ENCODE measurements around the gene CDR2L.
"Not testable (repeated sequence)": the region's sequence is repeated elsewhere in the genome, so short reads cannot be mapped to it uniquely, and the experiment has no call there.

Gene CDR2L

GRCh38 chr17:75001915-75002843, 14.7 kb downstream of the CDR2L start:
- Histone ChIP-seq H3K27ac (no peak overlapping the region), H3K4me3 (ENCODE audit: low read depth in 1 of 2, low read length in 1 of 2) (no peak overlapping the region), H3K9me3 (no peaks in the 10 kb centered on the region), H3K4me1 (ENCODE audit: control insufficient read depth in 1 of 2, insufficient read depth in 1 of 2, low read depth in 1 of 2, low read length in 1 of 2) (peaks cover 7 to 11% of the 10 kb centered on the region in 2 experiments), H3K27me3 (no peaks in the 10 kb centered on the region), H3K36me3 (no peaks in the 10 kb centered on the region)
- TF ChIP-seq CTCF (IDR thresholded peaks at IDR 0.05) = no peak

- H3K9me3 ChIP-seq = no peaks in the 10 kb centered on the region
- H3K4me1 ChIP-seq (ENCODE audit: control insufficient read depth in 1 of 2, insufficient read depth in 1 of 2, low read depth in 1 of 2, low read length in 1 of 2) = peaks cover 7 to 11% of the 10 kb centered on the region in 2 experiments
- no peaks in the 10 kb centered on the region for H3K27me3 ChIP-seq
- TF ChIP-seq CTCF (IDR thresholded peaks at IDR 0.05) = no peak
- no peaks in the 10 kb centered on the region for H3K36me3 ChIP-seq
- H3K4me3 ChIP-seq (ENCODE audit: low read depth in 1 of 2, low read length in 1 of 2) = no peak overlapping the region
- no peak overlapping the region for H3K27ac ChIP-seq
These were observed 15.9 kb downstream of the CDR2L start for GRCh38 chr17:75003070-75003956.

- no peak overlapping the region for H3K27ac ChIP-seq
- peaks cover 7 to 11% of the 10 kb centered on the region in 2 experiments for H3K4me1 ChIP-seq (ENCODE audit: control insufficient read depth in 1 of 2, insufficient read depth in 1 of 2, low read depth in 1 of 2, low read length in 1 of 2)
- H3K9me3 ChIP-seq = no peaks in the 10 kb centered on the region
- H3K4me3 ChIP-seq (ENCODE audit: low read depth in 1 of 2, low read length in 1 of 2) = no peak overlapping the region
- no peaks in the 10 kb centered on the region for H3K27me3 ChIP-seq
- no peaks in the 10 kb centered on the region for H3K36me3 ChIP-seq
- no peak for TF ChIP-seq CTCF (IDR thresholded peaks at IDR 0.05)
These were observed 16.5 kb downstream of the CDR2L start for GRCh38 chr17:75003957-75004355.

GRCh38 chr17:75004371-75004770, 16.9 kb downstream of the CDR2L start:
- Histone ChIP-seq H3K4me1 (ENCODE audit: control insufficient read depth in 1 of 2, insufficient read depth in 1 of 2, low read depth in 1 of 2, low read length in 1 of 2) (peaks cover 7 to 11% of the 10 kb centered on the region in 2 experiments), H3K36me3 (no peaks in the 10 kb centered on the region), H3K27me3 (no peaks in the 10 kb centered on the region), H3K9me3 (no peaks in the 10 kb centered on the region), H3K27ac (no peak overlapping the region), H3K4me3 (ENCODE audit: low read depth in 1 of 2, low read length in 1 of 2) (no peak overlapping the region)
- TF ChIP-seq CTCF (IDR thresholded peaks at IDR 0.05) = no peak

GRCh38 chr17:75005291-75005690, 17.9 kb downstream of the CDR2L start:
- no peak overlapping the region for H3K27ac ChIP-seq
- H3K4me1 ChIP-seq (ENCODE audit: control insufficient read depth in 1 of 2, insufficient read depth in 1 of 2, low read depth in 1 of 2, low read length in 1 of 2) = peaks cover 7 to 11% of the 10 kb centered on the region in 2 experiments
- no peak overlapping the region for H3K4me3 ChIP-seq (ENCODE audit: low read depth in 1 of 2, low read length in 1 of 2)
- no peak for TF ChIP-seq CTCF (IDR thresholded peaks at IDR 0.05)
- no peaks in the 10 kb centered on the region for H3K9me3 ChIP-seq
- H3K36me3 ChIP-seq = no peaks in the 10 kb centered on the region
- no peaks in the 10 kb centered on the region for H3K27me3 ChIP-seq

- not testable (repeated sequence) for H3K27ac ChIP-seq; H3K27me3 ChIP-seq; H3K36me3 ChIP-seq; H3K4me3 ChIP-seq (ENCODE audit: low read depth in 1 of 2, low read length in 1 of 2); H3K9me3 ChIP-seq
- H3K4me1 ChIP-seq (ENCODE audit: control insufficient read depth in 1 of 2, insufficient read depth in 1 of 2, low read depth in 1 of 2, low read length in 1 of 2) = peaks cover 7 to 11% of the 10 kb centered on the region in 2 experiments
These were observed 18.7 kb downstream of the CDR2L start for GRCh38 chr17:75006084-75006483.

Data from neutrophil (primary cell).